ENCODE data around the gene SLC33A1.

The SLC33A1 gene

GRCh38 chr3:155854141-155854940 is at the start of gene SLC33A1:
TSS of gene SLC33A1 (minus strand) at chr3:155854427. CDS start at chr3:155853997, 430 bp downstream.
- TF ChIP-seq GATA2 (IDR thresholded peaks at IDR 0.05; ENCODE audit: low read depth, low read length) (no peak), GATA3 (IDR thresholded peaks at IDR 0.05; ENCODE audit: low read depth, low read length) (no peak)

GRCh38 chr3:155895379-155895900 is 41.2 kb upstream of the SLC33A1 start:
- no peak for TF ChIP-seq GATA2 (IDR thresholded peaks at IDR 0.05; ENCODE audit: low read depth, low read length)
- no peak for TF ChIP-seq GATA3 (IDR thresholded peaks at IDR 0.05; ENCODE audit: low read depth, low read length)

- no peak for TF ChIP-seq GATA2 (IDR thresholded peaks at IDR 0.05; ENCODE audit: low read depth, low read length)
- TF ChIP-seq GATA3 (IDR thresholded peaks at IDR 0.05; ENCODE audit: low read depth, low read length): no peak
Measured at GRCh38 chr3:155891321-155891720, 37.1 kb upstream of the SLC33A1 start.

GRCh38 chr3:155890671-155891190 is 36.5 kb upstream of the SLC33A1 start:
- no peak for TF ChIP-seq GATA3 (IDR thresholded peaks at IDR 0.05; ENCODE audit: low read depth, low read length)
- TF ChIP-seq GATA2 (IDR thresholded peaks at IDR 0.05; ENCODE audit: low read depth, low read length): no peak

DNA sequence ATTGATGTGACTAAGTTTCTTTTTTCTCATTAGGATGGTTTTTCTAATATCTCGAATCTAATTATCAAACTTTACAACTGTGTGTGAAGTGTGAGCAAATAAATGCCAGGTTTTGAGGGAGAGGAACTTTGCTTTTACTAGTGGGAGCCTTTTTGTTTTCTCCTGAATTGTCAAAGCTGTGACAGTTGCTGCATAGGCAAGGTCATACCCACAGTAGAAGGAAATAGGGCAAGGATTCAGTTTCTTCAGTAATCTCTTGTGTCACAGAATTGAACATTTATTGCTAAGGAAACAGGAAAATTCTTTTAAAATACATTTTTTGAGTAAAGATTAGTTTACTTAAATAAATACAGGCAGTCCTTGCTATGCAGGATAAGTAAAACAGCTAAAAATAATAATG is 35.7 kb upstream of the SLC33A1 start:
- TF ChIP-seq GATA3 (IDR thresholded peaks at IDR 0.05; ENCODE audit: low read depth, low read length) (no peak), GATA2 (IDR thresholded peaks at IDR 0.05; ENCODE audit: low read depth, low read length) (no peak)

DNA sequence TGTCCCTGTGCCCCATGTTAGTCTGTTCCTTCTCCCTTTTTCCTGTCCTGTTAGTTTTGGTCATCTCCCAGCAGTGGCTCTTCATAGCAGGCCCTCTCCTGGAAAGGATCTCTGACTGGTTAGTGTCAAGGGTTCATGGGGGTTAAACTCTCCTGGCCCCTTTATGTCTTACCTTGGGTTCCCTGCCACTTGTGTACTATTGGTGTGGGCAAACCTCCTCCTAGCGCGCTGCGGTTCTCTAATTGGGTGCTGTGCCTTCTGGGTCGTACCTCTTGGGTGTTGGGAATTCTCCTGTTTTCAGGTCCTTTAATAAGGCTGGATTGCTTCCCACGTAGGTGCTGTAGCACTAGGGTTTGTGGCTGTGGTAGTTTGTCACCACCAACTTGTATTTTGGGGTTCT is 35.0 kb upstream of the SLC33A1 start:
- TF ChIP-seq GATA2 (IDR thresholded peaks at IDR 0.05; ENCODE audit: low read depth, low read length) (no peak), GATA3 (IDR thresholded peaks at IDR 0.05; ENCODE audit: low read depth, low read length) (no peak)

DNA sequence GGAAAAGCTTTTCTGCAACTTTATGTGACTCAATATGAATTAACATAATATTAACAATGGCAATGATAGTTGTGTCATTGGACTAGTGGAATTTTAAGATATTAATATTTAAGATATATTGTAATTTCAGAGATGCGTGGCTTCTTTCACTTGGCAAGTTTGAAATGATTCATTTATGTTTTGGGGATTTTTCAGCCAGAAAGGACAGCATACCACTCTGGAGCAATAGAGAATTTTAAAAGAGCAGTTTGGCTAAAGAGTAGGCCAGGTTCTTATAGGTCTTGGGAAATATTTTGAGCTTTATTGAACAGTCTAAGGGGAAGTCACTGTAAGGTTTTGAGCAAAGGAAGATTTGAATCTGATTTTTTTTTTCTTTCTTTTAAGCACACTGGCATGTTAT is 32.7 kb upstream of the SLC33A1 start:
- TF ChIP-seq GATA3 (IDR thresholded peaks at IDR 0.05; ENCODE audit: low read depth, low read length) (no peak), GATA2 (IDR thresholded peaks at IDR 0.05; ENCODE audit: low read depth, low read length) (no peak)

- TF ChIP-seq GATA3 (IDR thresholded peaks at IDR 0.05; ENCODE audit: low read depth, low read length) (no peak), GATA2 (IDR thresholded peaks at IDR 0.05; ENCODE audit: low read depth, low read length) (no peak)
Measured at GRCh38 chr3:155885292-155885691, 31.1 kb upstream of the SLC33A1 start.

DNA sequence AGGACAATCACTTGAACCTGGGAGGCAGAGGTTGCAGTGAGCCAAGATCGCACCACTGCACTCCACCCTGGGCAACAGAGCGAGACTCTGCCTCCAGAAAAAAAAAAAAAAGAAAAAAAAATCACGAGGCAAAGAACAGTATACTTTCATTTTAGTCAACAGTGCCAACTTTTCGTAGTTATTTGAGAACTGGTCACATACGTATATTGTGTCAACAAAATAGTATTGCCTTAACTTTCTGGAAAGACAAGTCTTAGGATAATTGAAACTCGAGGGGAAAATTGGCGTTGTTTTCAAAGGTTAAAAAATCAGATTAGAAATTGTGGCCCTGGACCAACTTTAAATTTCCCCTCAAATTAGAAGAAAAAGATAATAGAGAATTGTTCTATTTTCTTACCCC is 30.1 kb upstream of the SLC33A1 start:
- no peak for TF ChIP-seq GATA2 (IDR thresholded peaks at IDR 0.05; ENCODE audit: low read depth, low read length)
- no peak for TF ChIP-seq GATA3 (IDR thresholded peaks at IDR 0.05; ENCODE audit: low read depth, low read length)

DNA sequence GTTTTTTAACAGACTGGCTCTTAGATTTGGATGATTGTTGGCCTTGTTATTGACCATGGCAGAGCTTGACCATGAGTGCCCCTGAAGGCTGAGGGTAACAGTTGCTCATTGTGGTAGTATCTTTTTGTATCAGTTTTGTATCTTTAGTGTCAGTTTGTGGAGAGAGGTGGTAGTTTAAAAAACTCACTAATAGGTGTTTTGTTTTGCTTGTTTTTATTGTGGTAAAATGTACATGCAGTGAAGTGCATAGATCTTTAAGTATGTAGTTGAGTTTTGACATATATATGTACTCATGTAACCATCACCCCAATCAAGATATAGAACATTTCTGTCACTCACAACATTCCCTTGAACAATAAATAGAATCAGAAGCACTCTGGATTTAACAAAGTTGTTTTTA is 26.1 kb upstream of the SLC33A1 start:
- TF ChIP-seq GATA3 (IDR thresholded peaks at IDR 0.05; ENCODE audit: low read depth, low read length) (no peak), GATA2 (IDR thresholded peaks at IDR 0.05; ENCODE audit: low read depth, low read length) (no peak)

GRCh38 chr3:155876503-155876902 is 22.3 kb upstream of the SLC33A1 start:
- TF ChIP-seq GATA2 (IDR thresholded peaks at IDR 0.05; ENCODE audit: low read depth, low read length): no peak
- no peak for TF ChIP-seq GATA3 (IDR thresholded peaks at IDR 0.05; ENCODE audit: low read depth, low read length)

DNA sequence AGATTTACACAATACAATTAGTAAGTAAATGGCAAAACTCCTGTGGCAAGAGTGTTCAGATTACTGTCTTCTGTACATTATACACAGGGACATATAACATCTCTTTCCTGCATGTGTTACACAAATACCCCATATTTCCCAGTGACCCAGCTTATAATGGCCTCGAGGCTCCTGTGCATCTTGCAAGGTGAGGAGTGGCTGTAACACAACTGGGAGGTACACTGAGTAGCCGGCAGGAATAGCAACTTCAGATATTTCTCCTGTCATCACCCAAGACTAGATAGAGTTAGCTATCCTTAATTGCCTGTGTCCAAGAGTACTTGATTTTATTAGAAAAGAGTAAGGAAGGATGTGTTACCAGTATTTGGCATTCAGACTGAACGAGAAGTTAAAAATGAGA is 21.8 kb upstream of the SLC33A1 start:
- TF ChIP-seq GATA3 (IDR thresholded peaks at IDR 0.05; ENCODE audit: low read depth, low read length) (no peak), GATA2 (IDR thresholded peaks at IDR 0.05; ENCODE audit: low read depth, low read length) (no peak)

GRCh38 chr3:155872904-155873646 is 18.8 kb upstream of the SLC33A1 start:
- TF ChIP-seq GATA2 (IDR thresholded peaks at IDR 0.05; ENCODE audit: low read depth, low read length): no peak
- TF ChIP-seq GATA3 (IDR thresholded peaks at IDR 0.05; ENCODE audit: low read depth, low read length): no peak

- no peak for TF ChIP-seq GATA2 (IDR thresholded peaks at IDR 0.05; ENCODE audit: low read depth, low read length)
- TF ChIP-seq GATA3 (IDR thresholded peaks at IDR 0.05; ENCODE audit: low read depth, low read length): no peak
Measured at GRCh38 chr3:155871746-155872158, 17.5 kb upstream of the SLC33A1 start.

All from SH-SY5Y (cell line).